HG03066 (cell line): Measurements from ENCODE around the gene TENM3.
"Not testable (repeated sequence)": the region's sequence is repeated elsewhere in the genome, so short reads cannot be mapped to it uniquely, and the experiment has no call there.

Source experiments
- ATAC-seq: cut with Tn5 transposase; IDR thresholded peaks from one replicate; pipeline ENCODE4 v1.9.1; 2021; ENCODE audit warnings: low read depth; ENCODE audit not compliant: unreplicated experiment

Gene TENM3

GRCh38 chr4:182225257-182225852 is 17.8 kb upstream of the TENM3 start:
- no peak for ATAC-seq

DNA sequence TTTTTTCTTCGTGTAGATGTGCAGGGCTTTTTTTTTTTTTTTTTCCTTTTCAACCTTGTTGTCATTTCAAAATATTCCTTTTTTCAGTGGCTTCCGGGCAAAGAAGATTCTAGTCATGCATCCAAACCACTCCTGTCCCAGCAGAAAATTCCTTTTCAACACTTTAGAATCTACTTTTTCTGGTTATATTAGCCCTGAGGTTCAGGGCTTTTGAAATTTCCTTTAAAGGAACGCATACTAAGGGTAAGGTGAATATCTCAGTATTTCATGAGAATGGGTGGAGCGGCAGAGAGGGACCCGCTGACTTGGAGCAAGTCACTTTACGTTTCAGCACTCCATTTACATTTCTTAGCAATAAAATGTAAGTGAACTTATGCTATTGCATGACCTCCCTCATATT is 15.6 kb upstream of the TENM3 start:
- no peak for ATAC-seq

GRCh38 chr4:182228991-182229577 is 14.1 kb upstream of the TENM3 start:
- no peak for ATAC-seq

DNA sequence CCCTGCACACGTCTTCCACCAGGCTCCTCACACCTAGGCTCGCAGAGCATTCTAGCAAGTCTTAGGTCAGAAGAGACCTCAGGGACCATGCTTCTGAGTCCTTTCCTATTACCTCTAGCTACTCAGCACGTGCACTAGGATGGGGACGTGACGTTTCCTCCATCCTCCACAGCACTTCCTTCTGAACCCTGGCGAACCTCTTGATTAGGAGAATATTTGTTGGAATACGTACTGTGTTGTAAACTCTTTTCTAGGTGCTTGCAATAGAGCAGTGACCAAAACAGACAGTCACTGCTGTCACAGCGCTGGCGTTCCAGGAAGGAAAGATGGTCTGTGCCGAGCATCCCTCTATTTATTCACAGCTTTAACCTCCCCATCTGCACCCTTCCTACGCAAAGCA is 12.9 kb upstream of the TENM3 start:
- no peak for ATAC-seq

DNA sequence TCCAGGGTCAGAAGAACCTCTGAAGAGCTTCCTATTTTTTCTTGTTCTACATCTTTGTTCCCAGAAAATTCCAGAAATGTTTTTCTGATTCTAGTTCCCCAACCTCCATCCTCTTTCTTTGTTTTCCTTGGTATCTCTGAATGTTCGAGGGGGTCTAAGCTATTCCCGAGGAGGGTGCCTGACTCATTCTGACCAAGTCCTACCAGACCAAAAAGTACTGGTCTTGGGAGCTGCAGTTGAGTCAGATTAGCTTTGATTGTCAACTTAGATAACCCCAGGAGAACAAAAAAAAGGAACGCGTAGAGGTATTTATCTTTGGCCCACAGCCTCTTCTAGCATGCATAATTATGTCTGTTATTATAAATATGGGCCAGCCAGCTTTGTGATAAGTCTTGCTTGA is 12.1 kb upstream of the TENM3 start:
- ATAC-seq = no peak

DNA sequence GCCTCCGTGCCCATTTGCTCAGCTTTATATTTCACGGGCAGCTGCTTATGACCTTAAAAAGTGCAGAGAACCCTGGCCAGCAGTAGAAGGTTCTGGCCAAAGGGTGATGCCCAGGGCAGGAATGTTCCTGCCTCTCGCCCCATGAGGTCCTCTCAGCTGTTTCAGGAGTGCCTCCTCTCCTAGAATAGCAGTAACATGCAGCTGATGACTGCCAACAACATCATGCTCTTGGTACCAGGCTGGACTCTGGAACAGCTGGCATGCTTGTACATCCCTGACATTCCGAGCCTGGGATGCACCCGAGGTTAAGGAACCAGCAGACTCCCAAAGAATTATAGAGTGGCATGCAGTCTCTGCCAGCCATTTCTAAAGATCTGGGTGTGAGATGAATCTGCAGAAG is 11.7 kb upstream of the TENM3 start:
- ATAC-seq = no peak

DNA sequence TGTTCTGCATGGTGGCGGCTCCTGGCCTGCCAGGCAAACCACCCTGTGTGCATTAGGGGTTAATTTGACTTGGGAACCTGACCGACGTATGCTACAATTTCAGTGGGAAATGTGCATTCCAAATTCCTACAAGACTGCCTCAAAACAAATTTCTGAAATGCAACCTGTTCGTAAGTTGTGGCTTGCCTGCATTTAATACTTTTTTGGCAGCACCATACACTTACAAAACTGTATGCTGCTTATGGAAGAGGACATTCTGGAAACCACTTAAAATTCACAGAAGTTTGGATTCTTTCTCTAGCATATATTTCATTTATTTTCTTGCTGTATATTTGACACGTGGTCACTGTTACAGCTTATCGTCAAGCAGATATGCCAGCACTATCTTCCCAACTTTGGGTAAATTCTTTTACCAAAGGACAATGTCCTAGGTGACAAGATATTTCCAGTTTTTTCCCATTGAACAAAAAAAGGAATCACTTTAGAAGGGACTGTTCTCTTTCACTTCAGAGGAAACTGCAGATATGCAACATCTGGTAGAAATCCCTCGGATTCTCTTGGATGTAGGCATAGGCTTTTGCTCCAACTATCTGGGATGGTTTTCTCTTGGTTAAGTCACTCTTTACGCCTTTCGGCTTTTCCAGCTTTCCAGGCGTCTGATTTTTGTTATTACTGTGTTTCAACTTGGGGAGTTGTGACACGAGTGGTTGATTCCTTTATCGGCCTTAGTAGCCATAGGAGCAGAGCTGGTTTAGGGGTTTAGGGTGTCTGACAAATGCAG is 9.7 kb upstream of the TENM3 start:
- ATAC-seq = no peak

GRCh38 chr4:182235021-182235795 is 8.0 kb upstream of the TENM3 start:
- no peak for ATAC-seq

DNA sequence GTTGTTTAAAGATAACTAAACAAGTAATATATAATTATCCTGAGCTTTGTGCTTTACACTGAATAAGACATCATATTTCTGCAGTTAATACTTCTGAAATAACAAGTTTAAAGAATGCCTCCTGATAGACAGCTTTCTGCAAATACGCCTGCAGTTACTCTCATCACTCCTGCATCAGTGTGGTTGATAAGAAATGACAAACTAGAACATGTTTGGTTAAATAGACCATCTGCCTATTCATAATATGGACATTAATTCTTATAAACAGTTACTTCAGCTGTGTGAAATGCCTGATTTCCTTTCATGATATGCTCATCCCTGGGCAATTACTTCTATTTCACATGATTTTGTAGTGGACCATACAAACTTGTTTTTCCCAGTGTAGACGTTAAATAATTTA is 7.0 kb upstream of the TENM3 start:
- no peak for ATAC-seq

GRCh38 chr4:182237010-182237409 is 6.2 kb upstream of the TENM3 start:
- not testable (repeated sequence) for ATAC-seq

DNA sequence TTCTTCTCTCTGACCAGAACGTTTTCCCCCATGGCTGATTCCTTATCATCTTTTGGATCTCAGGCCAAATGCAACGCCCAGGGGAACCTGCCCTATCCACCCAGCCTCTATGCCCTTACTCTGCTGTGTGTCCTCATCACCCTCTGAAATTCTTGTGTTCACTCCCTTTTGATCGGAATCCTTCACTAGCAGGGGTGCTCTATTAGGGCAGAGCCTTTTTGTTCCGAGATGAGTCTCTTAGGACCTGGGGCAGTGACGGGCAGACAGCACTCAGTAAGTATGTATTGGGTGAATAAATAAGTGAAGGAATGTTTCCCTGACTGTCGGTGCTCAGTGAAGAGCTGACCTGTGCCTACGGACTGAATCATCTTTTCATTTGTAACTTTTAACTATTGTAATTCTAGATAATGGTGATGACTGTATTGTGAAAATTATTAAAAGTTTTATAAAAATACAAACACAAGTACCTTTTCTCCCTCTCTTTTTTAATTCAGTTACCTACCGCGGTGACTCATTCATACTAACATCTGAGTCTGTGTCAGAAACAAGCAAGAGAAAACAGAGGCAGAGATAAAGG is 4.8 kb upstream of the TENM3 start:
- ATAC-seq = no peak

DNA sequence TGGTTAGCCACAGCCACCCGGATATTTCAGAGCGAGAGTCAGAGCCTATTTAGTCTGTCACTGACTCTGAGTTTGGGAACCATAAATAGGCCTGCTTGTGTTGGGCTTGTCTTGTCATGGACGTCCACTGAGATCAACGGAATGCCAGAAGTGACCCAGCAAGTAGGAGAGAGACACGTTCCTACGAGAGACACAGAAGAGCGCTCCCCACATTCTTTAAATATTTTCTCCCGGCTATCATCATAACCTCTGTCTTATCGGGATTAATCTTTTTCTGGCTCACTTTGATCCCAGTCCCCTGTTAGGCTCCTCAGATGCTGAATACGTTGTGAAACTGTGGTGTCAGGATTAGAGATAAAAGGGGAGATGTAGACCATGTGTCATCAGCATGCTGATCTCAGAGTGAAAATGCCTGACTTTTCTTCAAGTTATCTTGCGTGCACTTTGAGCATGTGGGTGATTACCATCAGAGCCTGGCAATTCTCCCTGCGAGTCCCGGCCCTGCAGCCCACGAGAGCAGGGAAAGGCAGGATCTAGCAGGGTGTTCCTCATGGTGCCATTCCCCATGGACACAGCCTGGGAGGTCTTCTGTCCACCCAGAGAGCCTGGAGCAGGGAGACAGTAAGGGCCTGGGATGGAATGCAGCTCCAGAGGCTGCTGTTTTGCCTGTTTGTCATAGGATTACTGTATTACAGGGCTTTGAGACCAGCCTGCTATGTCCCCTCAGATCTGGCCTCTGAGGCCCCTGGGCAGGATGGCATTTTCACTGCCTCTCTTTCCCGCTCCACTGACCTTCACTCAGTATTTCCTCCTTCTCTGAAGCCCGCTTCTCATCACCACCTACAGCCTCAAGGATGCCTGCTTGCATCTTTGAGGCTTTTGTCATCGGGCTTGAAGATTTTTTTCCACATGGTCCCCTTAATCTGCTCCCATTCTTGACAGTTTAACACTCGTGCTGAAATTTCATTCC is 2.8 kb upstream of the TENM3 start:
- ATAC-seq = no peak

DNA sequence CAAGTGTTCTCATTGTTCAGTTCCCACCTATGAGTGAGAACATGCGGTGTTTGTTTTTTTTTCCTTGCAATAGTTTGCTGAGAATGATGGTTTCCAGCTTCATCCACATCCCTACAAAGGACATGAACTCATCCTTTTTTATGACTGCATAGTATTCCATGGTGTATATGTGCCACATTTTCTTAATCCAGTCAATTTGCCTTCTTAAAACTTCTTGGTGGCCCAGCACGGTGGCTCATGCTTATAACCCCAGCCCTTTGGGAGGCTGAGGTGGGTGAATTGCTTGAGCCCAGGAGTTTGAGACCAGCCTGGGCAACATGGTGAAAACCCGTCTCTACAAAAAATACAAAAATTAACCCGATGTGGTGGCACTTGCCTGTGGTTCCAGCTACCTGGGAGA is 942 bp upstream of the TENM3 start:
- not testable (repeated sequence) for ATAC-seq

DNA sequence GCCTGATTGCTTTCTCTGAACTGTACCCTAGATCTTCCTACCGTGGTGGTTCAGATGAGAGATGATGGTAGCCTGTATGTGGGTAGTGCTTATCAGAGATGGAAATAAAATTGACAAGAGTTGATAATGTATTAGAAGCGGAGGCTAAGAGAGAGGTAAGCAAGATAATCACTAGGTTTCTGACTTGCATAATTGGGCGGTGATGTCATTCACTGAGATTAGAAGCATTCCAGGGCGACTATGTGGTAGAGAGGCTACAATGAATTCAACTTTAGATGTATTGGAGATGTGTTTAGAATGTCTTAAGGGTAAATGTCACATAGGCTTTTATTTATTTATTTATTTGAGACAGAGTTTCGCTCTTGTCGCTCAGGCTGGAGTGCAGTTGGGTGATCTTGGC is 415 bp upstream of the TENM3 start:
- ATAC-seq = no peak

- no peak for ATAC-seq
Observed at GRCh38 chr4:182245041-182245440, 1.8 kb downstream of the TENM3 start.

- no peak for ATAC-seq
Observed at GRCh38 chr4:182245541-182246215, 2.5 kb downstream of the TENM3 start.

GRCh38 chr4:182246401-182247205 is 3.4 kb downstream of the TENM3 start:
- no peak for ATAC-seq

DNA sequence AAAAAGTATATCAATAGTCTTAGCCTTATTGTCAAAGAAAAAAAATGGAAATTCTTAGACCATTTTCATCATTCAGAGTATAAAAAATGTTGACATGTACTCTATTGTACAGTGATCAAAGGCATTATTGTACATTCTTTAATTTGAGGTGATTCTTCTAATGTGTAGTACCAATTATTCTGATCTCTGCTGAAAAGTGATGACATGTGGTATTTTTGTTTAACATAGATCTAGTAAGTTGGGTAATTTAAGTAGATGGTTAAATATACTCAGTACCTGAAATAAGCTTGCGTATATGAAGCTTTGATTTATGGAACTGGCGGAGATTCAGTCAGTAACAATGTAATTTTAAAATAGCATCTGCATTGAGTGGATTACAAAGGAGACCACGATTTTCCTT is 5.1 kb downstream of the TENM3 start:
- ATAC-seq = no peak
